SH-SY5Y (cell line): ENCODE results near the gene SMIM14.

Experiments used
- GATA2 ChIP-seq: IDR thresholded peaks from 2 replicates; pipeline ENCODE4 v1.6.1; 2011; ENCODE audit warnings: mild to moderate bottlenecking, low read depth, low read length
- GATA3 ChIP-seq: IDR thresholded peaks from 2 replicates; pipeline ENCODE4 v1.6.1; 2011; ENCODE audit warnings: low read depth, mild to moderate bottlenecking, low read length, moderate library complexity

- TF ChIP-seq GATA3 (no peak), GATA2 (no peak)
These were observed 83.2 kb downstream of the SMIM14 start for GRCh38 chr4:39555472-39555871.
